H1 (cell line): ENCODE results near the gene AKAP12. TPM values are rescaled to one million over a fixed set of nuclear protein-coding genes. Genes with fewer than 3 reads are reported as not detected.

Experiments used
- ATF2 ChIP-seq: IDR thresholded peaks from 2 replicates; pipeline ENCODE4 v1.6.1; 2012; ENCODE audit warnings: low read length, inconsistent platforms
- CBX8 ChIP-seq: fragments of 300-800, 300-1000 bp; sonication (generic); IDR thresholded peaks from 2 replicates; pipeline ENCODE4 v1.7.1; 2016; ENCODE audit warnings: low read depth, low read length, borderline replicate concordance
- CHD7 ChIP-seq: fragments of 300-600 bp; sonication (generic); IDR thresholded peaks from 2 replicates; pipeline ENCODE4 v1.7.1; 2012; ENCODE audit warnings: low read length, moderate library complexity, mild to moderate bottlenecking, inconsistent platforms; ENCODE audit not compliant: insufficient replicate concordance
- KDM5A ChIP-seq: fragments of 200-600 bp; IDR thresholded peaks from 2 replicates; pipeline ENCODE4 v1.7.1; 2012; ENCODE audit warnings: mild to moderate bottlenecking, low read length, inconsistent platforms, mixed read lengths
- POLR2A ChIP-seq, 2 experiments: IDR thresholded peaks; 1 replicate in 1 of 2; 2 replicates in 1 of 2; pipeline ENCODE4 v1.6.1; 2011; ENCODE audit warnings: low read depth in 2 of 2, low read length in 2 of 2, mild to moderate bottlenecking in 2 of 2; ENCODE audit errors: control extremely low read depth in 1 of 2
- RAD21 ChIP-seq, 2 experiments: IDR thresholded peaks in 1 of 2; conservative IDR thresholded peaks in 1 of 2; 2 replicates each; pipeline ENCODE4 v1.6.1; 2011; ENCODE audit warnings: low read depth in 2 of 2, low read length in 2 of 2, improper control_type of control experiment in 1 of 2, inconsistent platforms in 1 of 2, mild to moderate bottlenecking in 1 of 2, moderate library complexity in 1 of 2
- SIRT6 ChIP-seq: IDR thresholded peaks from one replicate; pipeline ENCODE4 v1.7.1; 2012; ENCODE audit warnings: low read length, inconsistent platforms
- YY1 ChIP-seq: IDR thresholded peaks from 2 replicates; pipeline ENCODE4 v1.6.1; 2011; ENCODE audit warnings: low read depth, mild to moderate bottlenecking, low read length
- ZNF274 ChIP-seq: IDR thresholded peaks from 2 replicates; pipeline ENCODE4 v1.7.0; 2012; ENCODE audit warnings: low read length, borderline replicate concordance; ENCODE audit errors: extremely low read depth
- polyA plus RNA-seq, 7 experiments: library from polyadenylated mRNA; depleted of rRNA in 3 of 7; stranded (reverse) in 5 of 7; unstranded in 2 of 7; fragments of >200 nt in 5 of 7; fragments of 200-250 nt in 2 of 7; gene quantifications; 1 replicate in 5 of 7; 2 replicates in 1 of 7; 4 replicates in 1 of 7; pipeline versions ENCODE4 v1.2.1 to v1.2.3, GENCODE V29; 2011 to 2013; ENCODE audit warnings: missing spikeins in 2 of 7, mixed read lengths in 2 of 7
- total RNA-seq: library from RNA; stranded (reverse); fragmentation: NEBNext Ultra II Directional; extraction: Animal tissue kit (Norgen Biotek cat#: 25700); gene quantifications from 2 replicates; pipeline ENCODE4 v1.2.1, GENCODE V29; 2021

The AKAP12 gene
- total and polyA plus RNA-seq, 2 of the 8 experiments (the other 6 are each of a cell fraction or from before 2014, with no cell fraction given): 14.6 to 79.2 TPM

- TF ChIP-seq CHD7 (no peak), CBX8 (no peak), RAD21 (IDR thresholded peaks at IDR 0.05 in 1 of 2, conservative IDR thresholded peaks at IDR 0.05 in 1 of 2; ENCODE audit: low read depth in 2 of 2, low read length in 2 of 2) (no peak), POLR2A (IDR thresholded peaks at IDR 0.05; ENCODE audit: control extremely low read depth in 1 of 2, low read depth in 2 of 2, low read length in 2 of 2) (peak in 1 of 2 experiments; percentile 64; a peak in 1 of 3 replicates), SIRT6 (no peak), ATF2 (no peak), YY1 (no peak), ZNF274 (no peak), KDM5A (no peak)
Measured at GRCh38 chr6:151390851-151391470, 151.2 kb downstream of the AKAP12 start (continued).
